Kidney epithelial cell (primary cell): ENCODE measurements around the gene TBX10. TPM values are rescaled to one million over a fixed set of nuclear protein-coding genes. Genes with fewer than 3 reads are reported as not detected.
"Not testable (repeated sequence)": the region's sequence is repeated elsewhere in the genome, so short reads cannot be mapped to it uniquely, and the experiment has no call there.

Experiments
- DNase-seq: peaks from one replicate; pipeline ENCODE4 v3.0.0-alpha.2; 2010; ENCODE audit warnings: low read depth
- H3K27me3 ChIP-seq: 2 replicates; pipeline ENCODE4 v1.6.0; 2011; ENCODE audit warnings: low read length; ENCODE audit not compliant: control insufficient read depth, insufficient read depth
- H3K36me3 ChIP-seq: 2 replicates; pipeline ENCODE4 v1.5.1; 2011; ENCODE audit warnings: low read length; ENCODE audit not compliant: control insufficient read depth, insufficient read depth
- H3K4me3 ChIP-seq: 2 replicates; pipeline ENCODE4 v1.5.1; 2011; ENCODE audit warnings: low read depth, mild to moderate bottlenecking, control low read depth, low read length
- total RNA-seq: library from RNA; depleted of rRNA; stranded (reverse); fragments of >200 nt; gene quantifications from 2 replicates; pipeline ENCODE4 v1.2.3, GENCODE V29; 2015
- TF ChIP-seq, protein P1 (sequence below): IDR thresholded peaks from 2 replicates; pipeline ENCODE4 v1.5.1; 2011; ENCODE audit warnings: mild to moderate bottlenecking, moderate library complexity, low read length, control low read depth, inconsistent platforms; ENCODE audit not compliant: insufficient read depth, poor library complexity, severe bottlenecking

TBX10 gene
- total RNA-seq, 1 donor from 2014 or later: not detected

DNA sequence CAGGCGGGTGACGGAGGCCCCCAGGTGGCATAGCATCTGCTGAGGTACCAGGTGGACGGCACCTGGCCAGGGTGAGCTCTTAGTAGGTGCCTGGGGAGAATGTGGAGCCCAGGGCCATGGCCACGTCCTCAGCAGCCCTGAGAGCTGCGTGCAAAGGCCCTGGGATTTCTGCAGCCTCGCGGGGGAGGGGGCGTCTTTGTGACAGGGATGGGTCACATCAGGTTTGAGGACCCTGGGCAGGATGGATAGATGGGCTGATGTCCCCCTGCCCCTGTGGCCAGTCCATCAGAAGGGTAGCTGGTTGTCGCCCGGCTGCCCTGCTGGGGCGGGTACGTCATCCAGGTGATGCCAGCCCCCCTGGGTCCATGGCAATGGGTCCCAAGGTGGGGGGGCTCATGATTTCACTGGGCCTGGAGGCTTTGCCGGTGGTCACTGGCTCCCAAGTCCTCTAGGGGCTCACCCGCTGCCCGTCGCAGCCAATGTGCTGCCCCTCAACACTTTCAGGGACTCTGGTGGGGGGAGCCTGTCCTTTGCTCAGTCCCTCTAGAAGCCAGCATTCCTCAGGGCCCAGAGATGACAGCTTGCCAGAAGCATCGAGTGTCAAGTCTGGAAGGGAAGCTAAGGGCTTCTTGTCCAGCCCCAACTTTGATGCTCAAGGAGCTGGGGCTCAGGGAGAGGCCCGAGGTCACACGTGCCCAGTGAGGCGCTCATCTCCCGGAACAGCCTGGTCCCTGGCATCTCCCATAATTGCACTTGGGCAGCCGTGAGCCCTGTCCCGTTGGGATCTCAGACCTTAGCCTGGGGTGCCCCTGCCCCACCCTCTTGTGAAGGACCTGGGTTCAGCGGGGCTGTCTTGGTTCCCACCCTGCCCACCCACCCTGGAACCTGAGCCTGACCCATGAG, 777 bp downstream of the TBX10 start:
- no peak for DNase-seq
- Histone ChIP-seq H3K36me3 (no peaks in the 10 kb centered on the region), H3K4me3 (no peak overlapping the region), H3K27me3 (peaks cover 27% of the 10 kb centered on the region)
- TF ChIP-seq, protein P1, sequence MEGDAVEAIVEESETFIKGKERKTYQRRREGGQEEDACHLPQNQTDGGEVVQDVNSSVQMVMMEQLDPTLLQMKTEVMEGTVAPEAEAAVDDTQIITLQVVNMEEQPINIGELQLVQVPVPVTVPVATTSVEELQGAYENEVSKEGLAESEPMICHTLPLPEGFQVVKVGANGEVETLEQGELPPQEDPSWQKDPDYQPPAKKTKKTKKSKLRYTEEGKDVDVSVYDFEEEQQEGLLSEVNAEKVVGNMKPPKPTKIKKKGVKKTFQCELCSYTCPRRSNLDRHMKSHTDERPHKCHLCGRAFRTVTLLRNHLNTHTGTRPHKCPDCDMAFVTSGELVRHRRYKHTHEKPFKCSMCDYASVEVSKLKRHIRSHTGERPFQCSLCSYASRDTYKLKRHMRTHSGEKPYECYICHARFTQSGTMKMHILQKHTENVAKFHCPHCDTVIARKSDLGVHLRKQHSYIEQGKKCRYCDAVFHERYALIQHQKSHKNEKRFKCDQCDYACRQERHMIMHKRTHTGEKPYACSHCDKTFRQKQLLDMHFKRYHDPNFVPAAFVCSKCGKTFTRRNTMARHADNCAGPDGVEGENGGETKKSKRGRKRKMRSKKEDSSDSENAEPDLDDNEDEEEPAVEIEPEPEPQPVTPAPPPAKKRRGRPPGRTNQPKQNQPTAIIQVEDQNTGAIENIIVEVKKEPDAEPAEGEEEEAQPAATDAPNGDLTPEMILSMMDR: no peak

DNA sequence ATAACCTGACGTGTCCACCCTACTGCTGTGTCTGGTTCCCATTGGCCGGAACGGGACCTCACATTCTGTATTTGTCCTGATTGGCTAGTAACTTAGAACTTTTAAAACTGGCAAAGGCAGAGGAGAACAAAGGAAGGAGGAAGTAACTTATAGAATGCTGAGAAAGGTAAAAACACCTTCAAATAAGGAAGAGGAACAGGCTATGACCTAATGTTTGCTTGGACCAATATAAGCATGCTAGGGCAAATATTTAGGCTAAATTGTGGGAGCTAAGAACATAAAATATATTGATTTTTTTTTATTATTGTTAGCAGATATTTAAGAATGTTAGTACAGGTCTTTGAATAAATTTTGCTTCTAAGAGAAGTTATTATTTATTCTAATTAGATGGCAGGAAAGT, 2.1 kb downstream of the TBX10 start:
- H3K4me3 ChIP-seq, DNase-seq, H3K36me3 ChIP-seq: not testable (repeated sequence)
- peaks cover 27% of the 10 kb centered on the region for H3K27me3 ChIP-seq

DNA sequence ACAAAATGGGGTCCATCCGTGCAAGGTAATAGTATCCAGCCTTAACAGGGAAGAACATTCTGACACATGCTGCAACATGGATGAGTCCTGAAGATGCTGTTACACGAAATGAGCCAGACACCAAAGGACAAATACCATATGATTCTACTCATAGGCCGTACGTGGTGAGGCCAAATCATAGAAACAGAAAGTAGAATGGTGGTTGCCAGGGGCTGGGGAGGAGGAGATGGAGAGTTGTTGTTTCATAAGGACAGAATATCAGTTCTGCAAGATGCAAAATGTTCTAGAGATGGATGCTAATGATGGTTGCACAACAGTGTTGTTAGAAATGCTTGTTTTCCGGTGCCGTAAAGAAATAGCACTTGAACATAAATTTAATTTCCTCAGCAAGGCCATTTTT, 2.6 kb downstream of the TBX10 start:
- H3K4me3 ChIP-seq: no peak overlapping the region
- no peak for DNase-seq
- H3K36me3 ChIP-seq: no peaks in the 10 kb centered on the region
- TF ChIP-seq, protein P1: no peak
- peaks cover 27% of the 10 kb centered on the region for H3K27me3 ChIP-seq

DNA sequence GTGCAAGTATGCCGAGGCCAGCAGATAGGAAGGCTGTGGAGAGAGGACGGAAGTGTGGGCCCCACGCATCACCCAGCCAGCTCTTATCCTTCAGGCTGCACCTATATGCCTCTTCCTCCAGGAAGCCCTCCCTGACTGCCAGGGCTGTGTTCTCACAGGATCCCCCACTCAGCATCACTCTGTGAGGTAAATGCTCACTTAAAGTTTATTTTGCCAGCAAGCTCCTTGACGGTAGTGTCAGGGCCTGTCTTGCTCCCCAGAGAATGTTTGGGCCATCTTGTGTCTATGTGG, 4.4 kb downstream of the TBX10 start:
- H3K36me3 ChIP-seq: no peaks in the 10 kb centered on the region
- no peak overlapping the region for H3K4me3 ChIP-seq
- DNase-seq: no peak
- TF ChIP-seq, protein P1: no peak
- H3K27me3 ChIP-seq: peaks cover 18% of the 10 kb centered on the region

DNA sequence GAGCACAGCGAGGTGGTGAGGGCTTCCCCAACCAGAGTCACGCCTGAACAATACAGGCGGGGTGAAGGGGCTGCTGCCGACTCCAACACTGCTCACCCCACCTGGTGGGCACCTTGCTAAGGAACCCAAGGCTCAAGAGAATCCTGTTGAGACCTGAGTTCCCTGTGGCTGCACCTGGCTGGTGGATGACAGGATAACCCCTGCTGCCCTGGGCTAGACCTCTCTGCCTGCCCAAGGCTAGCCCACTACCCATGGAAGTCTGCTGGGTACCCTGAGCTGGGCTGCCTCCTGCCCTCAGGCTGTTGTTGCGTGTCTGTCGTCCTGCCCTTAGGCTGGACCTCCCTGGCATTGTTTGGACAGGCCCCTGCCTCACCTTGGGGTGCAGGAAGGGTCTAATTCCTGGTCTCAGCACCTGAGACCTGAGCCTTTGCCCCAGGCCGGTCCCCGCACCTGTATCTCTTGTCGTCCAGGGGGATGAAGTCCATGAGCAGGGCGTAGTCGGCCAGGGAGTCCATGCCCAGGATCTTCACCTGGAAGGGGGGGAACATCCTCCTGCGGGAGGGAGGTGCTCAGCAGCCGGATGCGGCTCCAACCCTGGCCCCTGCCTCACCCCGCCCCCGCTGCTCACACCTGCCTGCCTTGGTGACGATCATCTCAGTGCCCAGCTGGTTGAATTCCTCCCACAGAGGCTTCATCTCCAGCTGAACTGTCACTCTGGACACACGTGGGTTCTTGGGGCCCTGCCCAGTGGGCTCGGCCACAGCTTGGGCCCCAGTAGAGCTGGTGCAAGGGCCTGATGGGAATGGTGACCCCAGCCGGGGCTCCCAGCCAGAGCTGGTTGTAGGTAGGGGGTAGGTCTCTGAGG, 5.0 kb downstream of the TBX10 start:
- DNase-seq: no peak
- Histone ChIP-seq H3K36me3 (no peaks in the 10 kb centered on the region), H3K27me3 (peaks cover 13% of the 10 kb centered on the region), H3K4me3 (no peak overlapping the region)
- TF ChIP-seq, protein P1: no peak

DNA sequence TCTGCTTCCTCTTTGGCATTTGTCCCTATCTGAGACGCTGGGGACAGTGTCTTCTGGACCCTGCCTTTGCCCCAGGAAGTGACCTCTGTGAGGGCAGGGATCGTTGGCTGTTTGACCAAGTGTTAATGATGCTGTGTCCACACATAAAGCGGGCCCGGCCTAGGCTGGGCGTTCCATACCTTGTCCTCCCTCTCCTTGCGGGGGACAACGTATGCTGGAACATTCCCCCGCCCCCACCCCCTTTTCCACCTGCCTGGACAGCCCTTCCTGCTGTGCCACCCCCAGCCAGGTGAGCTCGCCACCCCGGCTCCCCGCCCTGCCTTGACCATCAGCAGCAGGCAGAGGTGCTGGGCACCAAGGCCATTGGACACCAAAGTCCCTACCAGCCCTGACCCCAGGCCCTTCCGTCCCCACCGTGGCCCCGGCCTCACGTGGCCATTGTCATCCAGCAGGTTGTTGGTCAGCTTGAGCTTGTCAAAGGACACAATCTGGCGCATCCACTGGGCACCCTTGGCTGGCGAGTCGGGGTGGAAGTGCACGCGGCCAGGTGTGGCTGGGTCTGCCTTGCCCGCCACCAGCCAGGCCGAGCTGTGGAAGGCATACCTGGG, 5.7 kb downstream of the TBX10 start:
- no peak for DNase-seq
- Histone ChIP-seq H3K27me3 (peaks cover 7% of the 10 kb centered on the region), H3K4me3 (no peak overlapping the region), H3K36me3 (no peaks in the 10 kb centered on the region)
- TF ChIP-seq, protein P1: no peak
